Measurements from ENCODE around the gene BIRC5.
A peak's percentile ranks its signal among the peaks of the same experiment; 100 is the strongest.
"Not testable (repeated sequence)": the region's sequence is repeated elsewhere in the genome, so short reads cannot be mapped to it uniquely, and the experiment has no call there.

BIRC5 gene

GRCh38 chr17:78240012-78240655, 26.1 kb downstream of the BIRC5 start:
- no peak for DNase-seq (ENCODE audit: low spot score)

- DNase-seq (ENCODE audit: low spot score), result no peak
Measured at GRCh38 chr17:78240839-78241238, 26.8 kb downstream of the BIRC5 start.

- DNase-seq (ENCODE audit: low spot score), result peak; percentile 96
Measured at GRCh38 chr17:78241277-78242023, 27.4 kb downstream of the BIRC5 start.

DNA sequence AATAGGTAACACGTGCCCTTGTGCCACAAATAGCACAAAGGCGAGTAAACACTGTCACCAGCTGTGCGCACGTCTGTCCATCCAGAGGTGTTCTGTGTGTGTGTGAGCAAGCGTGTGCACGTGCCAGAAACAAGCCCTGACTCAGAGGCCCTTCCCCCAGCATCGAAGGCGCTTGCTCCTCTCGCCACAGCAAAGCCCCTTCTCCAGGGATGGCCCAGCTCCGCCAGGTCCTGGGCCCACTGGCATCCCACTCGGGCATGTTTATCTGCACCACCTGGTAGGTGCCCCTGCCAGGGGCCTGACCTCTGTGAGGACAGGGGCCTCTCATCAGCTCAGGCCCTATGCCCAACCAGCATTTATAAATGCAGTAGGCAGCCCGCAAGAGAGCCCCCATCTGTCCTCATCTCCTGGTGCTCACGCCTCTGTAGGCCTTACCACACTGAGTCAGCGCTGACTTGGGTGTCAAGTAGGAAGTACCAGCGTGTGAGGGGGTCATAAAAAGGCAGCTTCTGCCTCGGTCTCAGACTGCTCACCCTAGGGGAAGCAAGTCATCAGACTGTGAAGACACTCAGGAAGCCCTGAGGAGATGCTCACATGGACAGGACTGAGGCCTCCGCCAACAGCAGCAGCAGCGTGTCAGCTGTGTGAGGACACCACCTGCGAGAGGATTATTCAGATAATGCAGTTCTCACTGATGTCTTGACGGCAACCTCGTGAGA, 28.1 kb downstream of the BIRC5 start:
- no peak for DNase-seq (ENCODE audit: low spot score)

DNA sequence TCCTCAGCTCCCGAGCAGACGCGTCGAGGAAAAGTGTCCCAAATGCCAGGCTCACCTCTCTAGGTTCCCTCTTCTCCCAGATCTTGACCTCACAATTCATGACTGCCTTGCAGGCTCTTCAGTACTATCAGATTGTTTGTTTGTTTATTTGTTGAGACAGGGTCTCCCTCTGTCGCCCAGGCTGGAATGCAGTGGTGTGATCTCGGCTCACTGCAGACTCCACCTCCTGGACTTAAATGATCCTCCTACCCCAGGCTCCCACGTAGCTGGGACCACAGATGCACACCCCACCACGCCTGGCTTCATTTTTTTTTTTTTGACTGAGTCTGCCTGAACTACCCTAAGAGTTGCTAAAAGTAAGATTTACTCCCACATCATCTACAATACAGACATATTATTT, 33.3 kb downstream of the BIRC5 start:
- DNase-seq (ENCODE audit: low spot score), result no peak

GRCh38 chr17:78248051-78248914, 34.2 kb downstream of the BIRC5 start:
- DNase-seq (ENCODE audit: low spot score), result no peak

- no peak for DNase-seq (ENCODE audit: low spot score)
Measured at GRCh38 chr17:78249074-78249817, 35.2 kb downstream of the BIRC5 start.

DNA sequence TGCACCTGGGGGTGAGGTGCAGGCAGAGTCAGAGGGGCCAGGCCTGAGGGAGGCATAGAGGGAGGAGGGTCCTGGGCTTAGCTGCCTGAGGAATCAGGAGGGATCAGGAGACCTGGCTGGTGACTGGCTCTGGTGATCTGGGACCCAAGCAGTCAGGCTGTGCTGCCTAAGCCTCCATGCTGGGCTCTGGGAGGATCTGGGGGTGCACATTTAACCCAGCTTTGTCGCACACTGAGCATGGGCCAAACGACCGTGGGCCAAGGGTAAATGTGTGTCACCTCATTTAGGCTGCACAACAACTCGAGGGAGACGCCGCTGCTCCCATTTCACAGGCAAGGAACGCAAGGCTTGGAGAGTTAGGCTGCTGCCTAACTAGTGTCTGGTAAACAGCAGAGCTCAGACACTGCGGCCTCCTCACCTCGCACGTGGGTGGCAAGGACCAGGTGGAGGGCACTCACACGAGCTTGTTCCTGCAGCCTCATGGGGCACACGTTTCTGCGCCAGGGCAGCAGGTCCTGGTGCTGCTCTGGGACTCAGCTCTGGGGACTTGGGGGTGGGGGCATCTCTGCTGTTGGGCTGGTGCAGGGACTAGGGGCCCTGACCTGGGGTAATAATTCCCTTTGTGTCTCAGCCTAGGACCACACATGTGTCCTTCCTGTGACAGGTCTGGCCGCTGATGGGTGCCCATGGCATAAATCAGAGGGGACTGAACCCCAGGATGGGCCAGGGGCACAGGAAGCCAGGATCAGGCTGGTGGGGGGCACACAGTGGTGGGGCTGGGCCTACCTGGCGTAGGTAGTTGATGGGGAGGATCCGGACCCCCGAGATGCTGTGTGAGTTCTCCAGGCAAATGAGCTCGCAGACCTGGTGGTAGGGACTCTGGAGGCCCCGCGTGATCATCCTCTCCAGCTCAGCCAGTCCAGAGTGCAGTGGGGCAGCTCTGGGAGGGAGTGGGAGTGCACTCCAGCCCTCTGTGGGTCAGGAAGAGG, 36.1 kb downstream of the BIRC5 start:
- no peak for DNase-seq (ENCODE audit: low spot score)

DNA sequence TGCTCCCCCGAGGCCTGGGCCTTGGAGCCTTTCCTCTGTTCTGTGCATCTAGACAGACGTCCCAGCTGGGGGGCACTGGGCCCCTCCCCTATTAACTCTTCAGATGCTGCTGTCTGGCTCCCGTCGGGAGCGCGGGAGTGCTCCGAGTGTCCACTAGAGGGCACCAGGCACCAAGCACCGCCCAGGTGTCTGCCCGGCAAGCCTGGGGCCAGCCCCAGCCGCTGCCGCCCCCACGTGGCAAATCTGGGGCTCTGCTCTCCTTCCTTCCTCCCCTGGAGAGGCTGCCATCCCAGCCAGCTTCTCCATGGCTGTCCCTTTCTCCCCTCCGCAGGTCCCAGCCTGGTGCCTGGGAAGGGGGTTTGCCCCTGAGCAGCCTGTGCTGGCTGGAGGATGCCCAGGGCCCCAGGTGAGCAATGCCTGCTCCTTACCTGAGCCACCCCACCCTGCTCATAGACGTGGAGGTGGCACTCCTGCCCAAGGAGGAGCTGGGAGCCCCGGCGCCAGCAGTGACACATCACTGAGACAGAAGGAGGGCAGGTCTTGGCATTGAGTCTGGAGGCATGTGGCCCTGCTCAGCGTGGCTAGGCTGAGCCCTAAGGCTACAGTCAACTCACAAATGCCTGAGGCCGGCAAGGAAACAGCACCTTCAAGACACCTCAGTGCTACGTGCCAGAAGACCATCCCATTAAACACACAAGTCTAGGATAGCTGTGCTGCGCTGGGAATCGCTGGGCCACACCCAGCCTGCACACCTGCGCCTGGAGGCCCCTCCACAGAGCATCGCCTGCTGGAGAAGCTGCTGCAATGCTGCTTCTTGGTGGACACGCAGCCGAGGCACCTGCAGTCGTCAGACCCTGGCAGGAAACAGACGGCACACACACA, 37.1 kb downstream of the BIRC5 start:
- DNase-seq (ENCODE audit: low spot score), result peak; percentile 85

- no peak for DNase-seq (ENCODE audit: low spot score)
Measured at GRCh38 chr17:78251773-78252103, 37.7 kb downstream of the BIRC5 start.

DNA sequence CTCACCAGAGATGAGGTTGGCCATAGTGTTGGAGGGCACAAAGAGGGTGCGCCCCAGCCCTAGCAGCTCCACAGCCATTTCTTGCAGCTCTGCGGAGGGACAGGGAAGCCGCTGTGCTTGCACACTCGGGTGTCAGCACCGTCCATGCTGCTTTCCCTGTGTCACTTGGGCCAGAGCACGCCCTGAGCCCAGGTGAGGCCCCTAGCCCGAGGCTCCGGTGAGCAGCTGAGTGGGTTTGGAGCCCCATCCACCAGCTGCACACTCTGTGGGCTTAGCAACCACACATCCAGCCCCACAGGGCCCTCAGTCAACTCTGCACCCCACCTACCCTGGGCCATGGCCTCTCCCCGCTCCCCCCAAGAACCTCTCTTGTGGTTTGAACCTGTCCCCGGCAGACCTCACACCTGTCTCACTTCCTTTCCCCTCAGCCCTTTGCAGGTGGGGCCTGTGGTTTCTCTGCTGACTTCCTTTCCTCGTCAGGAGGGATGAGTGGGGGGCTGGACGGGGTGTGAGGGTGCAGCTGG, 38.1 kb downstream of the BIRC5 start:
- no peak for DNase-seq (ENCODE audit: low spot score)

DNA sequence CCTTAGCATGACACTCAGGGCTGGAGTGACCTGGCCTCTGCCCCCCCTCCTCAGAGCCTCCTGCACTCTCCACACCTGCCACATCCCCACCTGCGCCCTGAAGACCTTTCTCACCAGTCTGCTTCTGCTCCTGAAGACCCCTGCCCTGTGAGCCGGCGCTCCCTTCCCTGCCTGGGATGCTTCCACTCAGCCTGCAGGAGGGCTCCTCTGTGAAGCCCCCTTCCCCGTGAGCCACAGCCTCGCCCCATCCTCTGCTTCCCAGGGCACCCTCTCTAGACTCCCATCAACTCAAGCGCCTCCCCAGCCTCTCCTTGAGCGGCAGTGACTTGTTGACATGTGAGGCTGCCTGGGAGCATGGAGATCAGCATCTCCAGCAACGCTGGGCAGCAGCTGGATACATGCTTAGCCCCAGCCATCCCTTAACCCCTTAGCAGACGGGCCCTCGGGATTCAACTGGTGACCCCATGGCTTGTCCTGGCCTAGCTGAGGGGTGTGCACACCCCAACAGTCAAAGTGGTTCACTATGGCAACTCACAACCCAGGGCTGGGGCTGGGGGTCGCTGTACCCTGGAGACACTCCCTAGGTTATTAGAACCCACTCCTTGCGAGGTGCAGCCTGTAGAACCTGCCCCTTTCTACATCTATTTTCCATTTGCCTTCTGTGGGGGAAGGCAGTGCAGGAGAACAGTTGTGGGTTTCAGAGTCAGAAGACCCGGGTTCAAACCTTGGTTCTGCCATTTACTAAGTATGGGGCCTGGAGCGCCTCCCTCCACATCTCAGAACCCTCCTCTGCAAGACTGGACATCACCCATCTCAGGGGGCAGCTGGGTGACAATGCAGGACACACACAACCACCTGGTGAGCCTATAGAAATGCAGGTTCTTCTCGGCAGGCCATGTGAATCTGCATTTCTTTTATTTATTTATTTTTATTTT, 38.9 kb downstream of the BIRC5 start:
- DNase-seq (ENCODE audit: low spot score), result no peak

- not testable (repeated sequence) for DNase-seq (ENCODE audit: low spot score)
Measured at GRCh38 chr17:78253636-78253945, 39.5 kb downstream of the BIRC5 start.

DNA sequence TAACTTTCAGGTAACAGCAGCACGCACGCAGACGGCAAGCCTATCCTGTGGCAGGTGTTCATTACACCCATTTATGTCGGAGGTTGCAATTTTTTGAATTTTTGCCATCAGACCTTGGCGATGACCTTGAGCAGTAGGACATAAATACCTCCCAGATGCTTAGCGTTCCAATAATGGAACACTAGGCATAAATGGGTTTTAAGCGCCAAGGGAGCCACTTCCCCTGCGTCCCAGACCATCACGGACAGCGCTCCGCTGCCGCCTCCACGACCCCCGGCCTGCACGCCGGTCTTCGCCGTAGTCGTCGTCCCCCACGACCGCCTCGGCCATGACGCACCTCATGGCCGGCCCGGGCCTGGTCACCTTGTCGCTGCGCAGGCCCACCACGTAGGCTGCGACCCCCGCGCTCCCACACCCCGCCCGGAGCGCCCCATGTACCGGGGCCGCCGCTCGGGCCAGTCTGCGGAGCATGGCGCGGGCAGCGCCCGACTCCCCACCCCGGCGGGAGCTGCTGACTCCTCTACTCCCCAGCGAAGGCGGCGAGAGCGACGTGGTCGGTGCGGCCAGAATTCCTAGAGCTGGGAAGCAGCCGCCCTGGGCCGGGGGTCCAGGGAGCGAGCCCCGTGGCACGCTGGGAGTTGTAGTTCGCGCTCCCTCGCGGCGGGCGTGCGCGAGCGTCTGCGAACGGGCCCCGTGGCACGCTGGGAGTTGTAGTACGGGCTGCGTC, 40.1 kb downstream of the BIRC5 start:
- peak; percentile 84 for DNase-seq (ENCODE audit: low spot score)

- DNase-seq (ENCODE audit: low spot score), result no peak
Measured at GRCh38 chr17:78255029-78255656, 41.1 kb downstream of the BIRC5 start.

DNA sequence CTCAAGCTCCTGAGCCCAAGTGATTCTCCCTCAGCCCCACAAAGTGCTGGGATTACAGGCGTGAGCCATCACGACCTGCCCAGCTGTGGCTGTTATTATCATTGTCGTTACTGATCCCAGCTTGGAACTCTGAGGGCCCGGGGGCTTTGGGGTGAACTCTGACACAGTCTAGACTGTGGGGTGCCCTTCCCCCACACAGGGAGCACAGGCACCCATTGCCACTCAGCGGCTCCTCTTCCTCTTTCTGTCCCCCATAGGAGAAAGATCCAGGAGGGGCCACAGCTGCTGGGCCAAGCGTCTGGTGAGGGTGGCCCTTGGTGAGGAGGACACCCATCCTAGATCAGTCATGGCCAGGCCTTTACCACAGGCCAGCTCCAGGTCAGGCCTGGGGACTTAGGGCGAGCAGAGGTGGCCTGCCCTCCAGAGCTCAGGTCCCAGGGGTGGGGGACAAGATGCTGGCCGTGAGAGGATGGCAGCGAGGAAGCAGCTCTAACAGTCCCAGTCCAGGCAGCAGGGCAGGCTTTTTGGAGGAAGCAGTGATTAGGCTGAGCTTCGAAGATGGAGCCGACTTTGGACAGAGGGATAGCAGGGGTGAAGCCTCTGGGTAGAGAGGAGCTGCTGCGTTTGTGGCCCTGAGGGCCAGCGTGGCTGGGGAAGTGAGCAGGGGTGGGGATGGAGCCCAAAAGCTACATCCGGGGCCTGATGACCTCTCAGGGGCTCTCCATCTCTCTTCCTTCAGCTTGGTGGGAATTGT, 42.1 kb downstream of the BIRC5 start:
- no peak for DNase-seq (ENCODE audit: low spot score)

Data from putamen (tissue), 1 donor.